T-helper 17 cell (primary cell): ENCODE results near the gene TMTC2. TPM values are rescaled to one million over a fixed set of nuclear protein-coding genes. Genes with fewer than 3 reads are reported as not detected.

Experiments used
- ATAC-seq: fragments of 150-1000 bp; cut with Tn5 transposase; 2 replicates; pipeline ENCODE4 v1.10.0; 2021; ENCODE audit warnings: mild to moderate bottlenecking, moderate library complexity
- DNase-seq, 3 donors: peaks; one replicate each; pipeline versions ENCODE4 v3.0.0 to v3.0.0-alpha.2; 2020 to 2021
- H3K9me3 ChIP-seq: one replicate; pipeline ENCODE4 v1.7.0; 2013; ENCODE audit warnings: low read length, mild to moderate bottlenecking; ENCODE audit not compliant: control insufficient read depth, poor library complexity, severe bottlenecking
- H3K27ac Mint-ChIP-seq: one replicate; pipeline ENCODE4 v1.8.0; 2022; ENCODE audit warnings: mild to moderate bottlenecking, moderate library complexity, mixed read lengths
- H3K27me3 Mint-ChIP-seq: one replicate; pipeline ENCODE4 v1.8.0; 2022; ENCODE audit warnings: mixed read lengths
- H3K36me3 Mint-ChIP-seq: one replicate; pipeline ENCODE4 v1.8.0; 2022; ENCODE audit warnings: low read depth, mixed read lengths
- H3K4me1 Mint-ChIP-seq: one replicate; pipeline ENCODE4 v1.8.0; 2022; ENCODE audit warnings: mild to moderate bottlenecking, mixed read lengths
- H3K4me3 Mint-ChIP-seq: one replicate; pipeline ENCODE4 v1.8.0; 2022; ENCODE audit warnings: mild to moderate bottlenecking, moderate library complexity, mixed read lengths
- total RNA-seq, 4 donors: library from RNA in 2 of 4; stranded (reverse) in 2 of 4; gene quantifications; one replicate each; pipeline ENCODE4 v1.2.3 and lab custom pipeline; 2022 to 2026

TMTC2 gene
- total RNA-seq, 2 donors from 2014 or later: 6.0 to 6.2 TPM

- Mint-ChIP-seq H3K27me3 (no peaks in the 10 kb centered on the region), H3K4me1 (no peaks in the 10 kb centered on the region), H3K27ac (no peak overlapping the region), H3K4me3 (no peak overlapping the region), H3K36me3 (no peaks in the 10 kb centered on the region)
- ATAC-seq (no peak), DNase-seq (no peak)
- no peaks in the 10 kb centered on the region for H3K9me3 ChIP-seq
These were observed 36.4 kb downstream of the TMTC2 start for GRCh38 chr12:82723093-82723492.

GRCh38 chr12:82723891-82724290 lies 37.2 kb downstream of the TMTC2 start:
- no peaks in the 10 kb centered on the region for H3K9me3 ChIP-seq
- no peak overlapping the region for H3K4me3 Mint-ChIP-seq
- no peak for ATAC-seq
- no peaks in the 10 kb centered on the region for H3K4me1 Mint-ChIP-seq
- no peaks in the 10 kb centered on the region for H3K27me3 Mint-ChIP-seq
- no peaks in the 10 kb centered on the region for H3K36me3 Mint-ChIP-seq
- no peak overlapping the region for H3K27ac Mint-ChIP-seq
- DNase-seq: no peak

- H3K27ac Mint-ChIP-seq: no peak overlapping the region
- DNase-seq: no peak
- H3K4me3 Mint-ChIP-seq: no peak overlapping the region
- no peak for ATAC-seq
- no peaks in the 10 kb centered on the region for H3K9me3 ChIP-seq
- H3K4me1 Mint-ChIP-seq: no peaks in the 10 kb centered on the region
- no peaks in the 10 kb centered on the region for H3K27me3 Mint-ChIP-seq
- H3K36me3 Mint-ChIP-seq: no peaks in the 10 kb centered on the region
These were observed 39.0 kb downstream of the TMTC2 start for GRCh38 chr12:82725741-82726140.

- H3K4me1 Mint-ChIP-seq: no peaks in the 10 kb centered on the region
- no peaks in the 10 kb centered on the region for H3K9me3 ChIP-seq
- no peaks in the 10 kb centered on the region for H3K27me3 Mint-ChIP-seq
- no peak overlapping the region for H3K4me3 Mint-ChIP-seq
- no peak for ATAC-seq
- H3K36me3 Mint-ChIP-seq: no peaks in the 10 kb centered on the region
- no peak for DNase-seq
- no peak overlapping the region for H3K27ac Mint-ChIP-seq
These were observed 41.2 kb downstream of the TMTC2 start for GRCh38 chr12:82727886-82728285.

GRCh38 chr12:82728710-82729109 lies 42.0 kb downstream of the TMTC2 start:
- ATAC-seq (no peak), DNase-seq (no peak)
- no peaks in the 10 kb centered on the region for H3K36me3 Mint-ChIP-seq
- H3K9me3 ChIP-seq: no peaks in the 10 kb centered on the region
- H3K27ac Mint-ChIP-seq: no peak overlapping the region
- H3K27me3 Mint-ChIP-seq: no peaks in the 10 kb centered on the region
- no peaks in the 10 kb centered on the region for H3K4me1 Mint-ChIP-seq
- H3K4me3 Mint-ChIP-seq: no peak overlapping the region

GRCh38 chr12:82730953-82731459 lies 44.3 kb downstream of the TMTC2 start:
- Mint-ChIP-seq H3K4me1 (no peaks in the 10 kb centered on the region), H3K27me3 (no peaks in the 10 kb centered on the region), H3K27ac (no peak overlapping the region), H3K36me3 (peaks cover 4% of the 10 kb centered on the region), H3K4me3 (no peak overlapping the region)
- no peak for DNase-seq
- no peak for ATAC-seq
- H3K9me3 ChIP-seq: no peaks in the 10 kb centered on the region

GRCh38 chr12:82740129-82741000 lies 53.7 kb downstream of the TMTC2 start:
- H3K9me3 ChIP-seq: no peaks in the 10 kb centered on the region
- H3K27me3 Mint-ChIP-seq: no peaks in the 10 kb centered on the region
- ATAC-seq (no peak), DNase-seq (no peak)
- H3K4me1 Mint-ChIP-seq: peaks cover 2% of the 10 kb centered on the region
- no peak overlapping the region for H3K27ac Mint-ChIP-seq
- no peak overlapping the region for H3K4me3 Mint-ChIP-seq
- peaks cover 2% of the 10 kb centered on the region for H3K36me3 Mint-ChIP-seq

GRCh38 chr12:82745063-82745674 lies 58.5 kb downstream of the TMTC2 start:
- DNase-seq (no peak), ATAC-seq (no peak)
- Mint-ChIP-seq H3K4me3 (no peak overlapping the region), H3K36me3 (no peaks in the 10 kb centered on the region), H3K27ac (no peak overlapping the region), H3K4me1 (peaks cover 2% of the 10 kb centered on the region), H3K27me3 (no peaks in the 10 kb centered on the region)
- H3K9me3 ChIP-seq: no peaks in the 10 kb centered on the region

- H3K27ac Mint-ChIP-seq: no peak overlapping the region
- H3K36me3 Mint-ChIP-seq: no peaks in the 10 kb centered on the region
- H3K9me3 ChIP-seq: no peaks in the 10 kb centered on the region
- H3K4me1 Mint-ChIP-seq: peaks cover 2% of the 10 kb centered on the region
- H3K27me3 Mint-ChIP-seq: no peaks in the 10 kb centered on the region
- DNase-seq (no peak), ATAC-seq (no peak)
- H3K4me3 Mint-ChIP-seq: no peak overlapping the region
These were observed 59.1 kb downstream of the TMTC2 start for GRCh38 chr12:82745807-82746206.

GRCh38 chr12:82746668-82747067 lies 60.0 kb downstream of the TMTC2 start:
- no peak for DNase-seq
- no peaks in the 10 kb centered on the region for H3K27me3 Mint-ChIP-seq
- no peaks in the 10 kb centered on the region for H3K9me3 ChIP-seq
- no peaks in the 10 kb centered on the region for H3K36me3 Mint-ChIP-seq
- peaks cover 2% of the 10 kb centered on the region for H3K4me1 Mint-ChIP-seq
- H3K4me3 Mint-ChIP-seq: no peak overlapping the region
- H3K27ac Mint-ChIP-seq: no peak overlapping the region
- ATAC-seq: no peak

GRCh38 chr12:82749015-82749414 lies 62.3 kb downstream of the TMTC2 start:
- H3K36me3 Mint-ChIP-seq: no peaks in the 10 kb centered on the region
- no peaks in the 10 kb centered on the region for H3K9me3 ChIP-seq
- no peak overlapping the region for H3K27ac Mint-ChIP-seq
- no peaks in the 10 kb centered on the region for H3K27me3 Mint-ChIP-seq
- no peaks in the 10 kb centered on the region for H3K4me1 Mint-ChIP-seq
- H3K4me3 Mint-ChIP-seq: no peak overlapping the region
- DNase-seq (no peak), ATAC-seq (no peak)

GRCh38 chr12:82754856-82755255 lies 68.2 kb downstream of the TMTC2 start:
- H3K4me3 Mint-ChIP-seq: no peak overlapping the region
- H3K27ac Mint-ChIP-seq: no peak overlapping the region
- H3K9me3 ChIP-seq: no peaks in the 10 kb centered on the region
- ATAC-seq: no peak
- H3K27me3 Mint-ChIP-seq: no peaks in the 10 kb centered on the region
- H3K4me1 Mint-ChIP-seq: no peaks in the 10 kb centered on the region
- no peaks in the 10 kb centered on the region for H3K36me3 Mint-ChIP-seq
- no peak for DNase-seq

- H3K27me3 Mint-ChIP-seq: no peaks in the 10 kb centered on the region
- no peaks in the 10 kb centered on the region for H3K9me3 ChIP-seq
- no peaks in the 10 kb centered on the region for H3K36me3 Mint-ChIP-seq
- H3K27ac Mint-ChIP-seq: no peak overlapping the region
- H3K4me1 Mint-ChIP-seq: no peaks in the 10 kb centered on the region
- ATAC-seq (no peak), DNase-seq (no peak)
- no peak overlapping the region for H3K4me3 Mint-ChIP-seq
These were observed 69.6 kb downstream of the TMTC2 start for GRCh38 chr12:82756303-82756702.

- Mint-ChIP-seq H3K4me1 (no peaks in the 10 kb centered on the region), H3K4me3 (no peak overlapping the region), H3K36me3 (no peaks in the 10 kb centered on the region), H3K27ac (no peak overlapping the region), H3K27me3 (no peaks in the 10 kb centered on the region)
- DNase-seq (no peak), ATAC-seq (no peak)
- no peaks in the 10 kb centered on the region for H3K9me3 ChIP-seq
These were observed 70.4 kb downstream of the TMTC2 start for GRCh38 chr12:82757059-82757458.
